ENCODE measurements around the gene CRACR2A. TPM values are rescaled to one million over a fixed set of nuclear protein-coding genes. Genes with fewer than 3 reads are reported as not detected.

The CRACR2A gene
- total and polyA plus RNA-seq, 2 of the 8 experiments (the other 6 are each of a cell fraction or from before 2014, with no cell fraction given): 0.85 to 3.2 TPM

GRCh38 chr12:3752741-3753486 lies at the start of gene CRACR2A (continued):
- TF ChIP-seq E2F6 (IDR thresholded peaks at IDR 0.05) (peak; percentile 84), MAX (IDR thresholded peaks at IDR 0.05) (peak; percentile 81), JUN (IDR thresholded peaks at IDR 0.05; ENCODE audit: low read depth, low read length) (no peak), SRF (IDR thresholded peaks at IDR 0.05; ENCODE audit: low read depth, low read length) (no peak), HDAC6 (IDR thresholded peaks at IDR 0.05; ENCODE audit: low read depth, low read length) (no peak), HDAC2 (IDR thresholded peaks at IDR 0.05; ENCODE audit: borderline replicate concordance in 1 of 2, low read depth in 2 of 2, low read length in 2 of 2) (no peak), KDM1A (IDR thresholded peaks at IDR 0.05; ENCODE audit: borderline replicate concordance, low read length) (no peak), CTBP2 (IDR thresholded peaks at IDR 0.05; ENCODE audit: borderline replicate concordance, insufficient read depth, insufficient read length, low read length) (no peak), GABPA (IDR thresholded peaks at IDR 0.05; ENCODE audit: borderline replicate concordance, insufficient read depth, low read length) (peak; percentile 75; the same call in 1 of the 2 replicates), TEAD4 (IDR thresholded peaks at IDR 0.05; ENCODE audit: low read depth, low read length) (no peak), SIRT6 (IDR thresholded peaks at IDR 0.05; ENCODE audit: low read length) (no peak), EZH2 (IDR thresholded peaks at IDR 0.05; ENCODE audit: low read depth, low read length, severe bottlenecking) (peak; percentile 34), MAFK (IDR thresholded peaks at IDR 0.05; ENCODE audit: low read depth, low read length) (no peak), JUND (IDR thresholded peaks at IDR 0.05; ENCODE audit: low read length) (no peak), TAF7 (optimal IDR thresholded peaks at IDR 0.05; ENCODE audit: borderline replicate concordance, low read depth, low read length) (no peak), CREB1 (IDR thresholded peaks at IDR 0.05) (no peak), ASH2L (IDR thresholded peaks at IDR 0.05; ENCODE audit: low read length) (no peak), BRCA1 (IDR thresholded peaks at IDR 0.05; ENCODE audit: low read depth, low read length) (no peak), SP4 (IDR thresholded peaks at IDR 0.05; ENCODE audit: low read length) (no peak), PHF8 (conservative IDR thresholded peaks at IDR 0.05; ENCODE audit: low read depth, low read length) (0 out of 2 replicates have a peak, but pooled peaks have one; percentile 36), POLR2AphosphoS5 (IDR thresholded peaks at IDR 0.05; ENCODE audit: low read depth, low read length) (no peak), CEBPB (IDR thresholded peaks at IDR 0.05; ENCODE audit: low read depth, low read length) (no peak), USF2 (IDR thresholded peaks at IDR 0.05; ENCODE audit: low read length) (no peak)
